Erythroblast (primary cell): Measurements from ENCODE around the gene UNC119.

Experiments
- GATA1 ChIP-seq: IDR thresholded peaks from 2 replicates; pipeline ENCODE4 v1.6.1; 2011; ENCODE audit warnings: low read depth, mild to moderate bottlenecking, control low read depth, low read length, moderate library complexity
- POLR2A ChIP-seq: IDR thresholded peaks from 2 replicates; pipeline ENCODE4 v1.6.1; 2011; ENCODE audit warnings: mild to moderate bottlenecking, low read length

- TF ChIP-seq POLR2A (no peak), GATA1 (no peak)
Observed at GRCh38 chr17:28521311-28522085, 30.9 kb downstream of the UNC119 start.
